GM12892 (cell line): Measurements from ENCODE around the gene TCAIM.
"Not testable (repeated sequence)": the region's sequence is repeated elsewhere in the genome, so short reads cannot be mapped to it uniquely, and the experiment has no call there.

ENCODE experiments used
- DNase-seq: peaks from one replicate; pipeline ENCODE4 v3.0.0; 2011; ENCODE audit not compliant: insufficient read length
- FAIRE-seq: peaks from 2 replicates; lab custom pipeline; 2011; peaks lifted over from hg19 to GRCh38; lab: Jason Lieb, UNC
- POLR2A ChIP-seq: IDR thresholded peaks from 2 replicates; pipeline ENCODE4 v1.6.1; 2011; ENCODE audit warnings: low read depth, low read length, control low read depth
- POLR2AphosphoS5 ChIP-seq: IDR thresholded peaks from 2 replicates; pipeline ENCODE4 v1.6.1; 2011; ENCODE audit warnings: low read depth, low read length, control low read depth
- TAF1 ChIP-seq: IDR thresholded peaks from 2 replicates; pipeline ENCODE4 v1.6.1; 2011; ENCODE audit warnings: low read depth, mild to moderate bottlenecking, control low read depth, low read length, borderline replicate concordance

Gene TCAIM

DNA sequence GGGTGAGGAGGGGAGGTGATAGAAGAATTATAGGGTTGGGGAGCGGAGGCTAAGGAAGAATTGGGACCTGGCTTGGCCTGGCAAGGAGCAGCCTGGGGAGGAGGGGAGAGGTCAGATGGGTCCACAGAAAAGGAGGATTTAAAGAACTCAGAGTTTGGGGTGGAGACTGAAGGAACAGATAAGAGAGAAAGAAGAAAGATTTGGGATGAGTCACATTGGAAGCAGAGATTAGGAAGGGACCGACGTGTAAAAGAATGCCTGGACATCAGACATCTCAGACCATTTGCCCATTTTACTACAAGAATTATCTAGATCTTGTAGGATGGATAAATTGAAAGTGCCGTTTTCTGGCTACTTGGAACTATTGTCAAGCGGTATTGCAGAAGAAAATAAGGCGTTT is 10.4 kb downstream of the TCAIM start:
- TF ChIP-seq POLR2AphosphoS5: no peak
- no peak for TF ChIP-seq POLR2A
- TF ChIP-seq TAF1: no peak
- FAIRE-seq (no peak), DNase-seq (no peak)

DNA sequence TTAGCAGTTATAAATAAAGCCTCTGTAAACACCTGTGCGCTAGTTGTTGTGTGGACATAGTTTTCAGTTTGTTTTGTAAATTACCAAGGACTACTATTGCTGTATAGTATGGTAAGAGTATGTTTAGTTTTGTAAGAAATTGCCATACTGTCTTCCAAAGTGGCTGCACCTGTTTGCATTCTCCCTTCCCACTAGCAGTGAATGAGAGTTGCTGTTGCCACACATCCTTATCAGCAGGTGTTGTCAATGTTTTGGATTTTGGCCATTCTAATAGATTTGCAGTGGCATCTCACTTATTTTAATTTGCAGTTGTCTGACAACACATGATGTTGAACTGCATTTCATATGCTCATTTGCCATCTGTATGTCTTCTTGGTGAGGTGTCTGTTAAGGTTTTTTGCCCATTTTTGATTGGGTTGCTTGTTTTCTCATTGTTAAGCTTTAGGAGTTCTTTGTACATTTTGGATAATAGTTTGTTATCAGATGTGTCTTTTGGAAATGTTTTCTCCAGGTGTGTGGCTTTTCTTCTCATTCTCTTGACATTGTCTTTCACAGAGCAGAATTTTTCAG is 14.9 kb downstream of the TCAIM start:
- no peak for TF ChIP-seq POLR2A
- TF ChIP-seq TAF1: no peak
- TF ChIP-seq POLR2AphosphoS5: no peak
- FAIRE-seq (no peak), DNase-seq (no peak)

DNA sequence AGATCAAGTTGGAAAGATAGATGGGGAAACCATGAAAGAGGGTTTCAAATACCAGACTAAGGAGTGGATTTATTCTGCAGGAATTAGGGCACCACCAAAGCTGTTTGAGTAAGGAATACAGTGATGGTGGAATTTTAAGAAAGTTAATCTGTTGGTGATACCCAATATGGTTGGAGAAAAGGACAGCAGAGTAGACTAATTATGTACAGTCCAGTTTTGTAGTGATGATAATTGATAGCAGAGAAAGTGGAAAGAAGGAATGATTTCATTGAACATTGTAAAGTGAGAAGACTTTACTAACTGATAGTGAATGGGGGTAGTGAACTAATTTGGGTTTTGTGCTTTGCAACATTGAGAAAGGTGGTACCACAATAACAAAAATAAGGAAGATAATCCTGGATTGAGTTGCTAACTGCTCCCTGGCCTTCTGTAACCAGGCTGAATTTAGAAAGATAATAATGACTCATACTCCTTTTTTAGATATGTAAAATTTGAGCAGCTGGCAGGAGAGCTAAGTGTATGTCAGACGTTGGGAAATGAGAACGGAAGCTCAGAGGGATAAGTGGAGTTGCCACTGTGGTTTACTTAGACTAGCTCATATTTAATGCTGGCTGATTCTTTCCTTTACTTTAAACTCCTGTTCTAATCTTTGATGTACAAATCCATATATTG is 16.9 kb downstream of the TCAIM start:
- DNase-seq (no peak), FAIRE-seq (no peak)

DNA sequence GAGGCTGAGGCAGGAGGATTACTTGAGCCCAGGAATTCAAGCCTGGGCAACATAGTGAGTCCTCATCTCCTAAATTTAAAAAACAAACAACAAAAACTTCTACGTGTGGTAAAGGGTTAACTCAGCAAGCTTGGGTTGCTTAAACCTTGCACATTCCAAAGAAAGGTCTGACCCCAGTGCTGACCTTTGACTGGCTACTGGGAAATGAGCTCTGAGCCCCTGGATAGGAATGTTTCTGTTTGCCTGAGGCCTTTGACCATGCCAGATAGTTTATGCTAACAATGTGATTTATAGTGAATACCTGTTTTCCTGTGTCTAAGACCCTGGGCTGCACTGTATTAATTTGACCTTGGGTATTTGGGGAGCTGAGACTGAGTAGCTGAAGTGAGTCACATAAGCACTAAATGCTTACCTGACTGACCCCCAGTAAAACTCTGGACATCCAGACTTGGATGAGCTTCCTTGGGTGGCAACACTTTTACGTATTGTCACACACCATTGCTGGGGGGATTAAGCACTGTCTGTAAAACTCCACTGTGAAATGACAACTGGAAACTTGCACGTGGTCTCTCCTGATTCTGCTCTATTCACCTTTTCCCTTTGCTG is 20.7 kb downstream of the TCAIM start:
- no peak for FAIRE-seq
- DNase-seq: no peak
- TF ChIP-seq TAF1: no peak
- no peak for TF ChIP-seq POLR2A
- no peak for TF ChIP-seq POLR2AphosphoS5

More for the DNA sequence above, 16.9 kb downstream of the TCAIM start:
- TF ChIP-seq POLR2AphosphoS5: no peak
- TF ChIP-seq POLR2A: no peak
- TF ChIP-seq TAF1: no peak

DNA sequence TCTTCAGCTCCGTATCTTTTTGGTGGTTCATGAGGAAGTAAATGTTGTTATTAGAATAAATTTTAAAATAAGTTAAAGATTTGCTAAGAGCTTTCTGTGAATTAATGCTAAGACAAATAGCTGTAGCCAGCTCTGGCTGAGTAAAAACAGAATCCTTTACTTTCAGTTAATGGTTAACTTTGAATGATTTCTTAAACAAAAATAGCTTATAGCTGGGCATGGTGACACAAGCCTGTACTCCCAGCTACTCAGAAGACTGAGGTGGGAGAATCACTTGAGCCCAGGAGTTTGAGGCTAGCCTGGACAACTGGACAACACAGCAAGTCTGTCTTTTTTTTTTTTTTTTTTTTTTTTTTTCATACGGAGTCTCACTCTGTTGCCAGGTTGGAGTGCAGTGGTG is 25.0 kb downstream of the TCAIM start:
- no peak for TF ChIP-seq POLR2A
- no peak for TF ChIP-seq POLR2AphosphoS5
- FAIRE-seq (no peak), DNase-seq (no peak)

DNA sequence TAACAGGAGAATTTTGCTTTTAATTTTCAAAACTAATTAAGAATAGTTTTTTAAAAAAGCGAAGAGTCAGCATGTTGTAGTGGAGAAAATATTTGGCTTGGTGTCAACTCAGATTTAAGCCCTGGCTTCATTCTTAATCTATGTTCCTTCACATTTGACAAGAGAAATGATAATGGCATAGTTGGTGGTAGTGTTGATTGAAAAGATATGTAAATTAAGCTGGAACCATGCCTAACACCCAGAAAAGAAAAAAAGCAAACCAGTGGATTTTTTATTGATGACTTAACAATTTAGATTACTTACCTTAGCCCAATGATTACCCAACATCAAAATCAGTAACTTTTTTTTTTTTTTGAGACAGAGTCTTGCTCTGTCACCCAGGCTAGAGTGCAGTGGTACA is 27.4 kb downstream of the TCAIM start:
- TF ChIP-seq POLR2AphosphoS5: no peak
- no peak for TF ChIP-seq POLR2A
- TF ChIP-seq TAF1: no peak
- DNase-seq: no peak
- FAIRE-seq: no peak

DNA sequence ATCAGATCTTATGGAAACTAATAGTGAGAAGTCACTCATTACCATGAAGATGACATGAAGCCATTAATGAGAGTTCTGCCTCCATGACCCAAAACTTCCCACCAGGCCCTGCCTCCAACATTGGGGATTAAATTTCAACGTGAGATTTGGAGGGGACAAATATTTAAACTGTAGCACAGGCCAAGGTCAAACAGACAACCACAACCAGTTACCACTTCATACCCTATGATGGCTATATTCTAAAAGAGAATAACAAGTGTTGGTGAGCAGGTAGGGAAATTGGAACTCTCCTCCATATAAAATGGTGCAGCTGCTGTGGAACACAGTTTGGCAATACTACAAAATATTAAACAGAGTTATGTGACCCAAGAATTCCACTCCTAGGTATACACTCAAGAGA is 36.9 kb downstream of the TCAIM start:
- FAIRE-seq (no peak), DNase-seq (no peak)
- TF ChIP-seq POLR2AphosphoS5: no peak
- no peak for TF ChIP-seq TAF1
- TF ChIP-seq POLR2A: no peak

DNA sequence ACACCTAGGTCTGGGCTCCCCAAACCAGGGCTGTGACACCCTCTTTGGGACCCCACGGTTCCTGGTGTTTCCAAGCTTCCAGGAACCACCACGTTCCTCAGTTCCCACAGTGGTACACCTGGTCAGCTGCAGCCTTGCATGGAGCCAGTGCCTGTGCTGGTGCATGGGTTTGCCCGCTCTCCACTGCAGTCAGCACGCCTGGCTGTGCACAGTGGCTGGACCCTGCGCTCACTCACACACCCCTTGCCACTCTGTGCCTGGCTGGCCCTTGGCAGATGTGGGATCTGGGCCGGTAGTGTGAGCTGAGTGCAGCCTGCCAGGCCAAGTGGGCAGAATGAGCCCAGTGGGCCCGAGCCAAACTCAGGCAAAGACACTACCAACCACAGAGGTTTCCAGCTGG is 48.8 kb downstream of the TCAIM start:
- FAIRE-seq: no peak
- TF ChIP-seq TAF1: no peak
- TF ChIP-seq POLR2AphosphoS5: no peak
- no peak for TF ChIP-seq POLR2A
- DNase-seq: no peak

DNA sequence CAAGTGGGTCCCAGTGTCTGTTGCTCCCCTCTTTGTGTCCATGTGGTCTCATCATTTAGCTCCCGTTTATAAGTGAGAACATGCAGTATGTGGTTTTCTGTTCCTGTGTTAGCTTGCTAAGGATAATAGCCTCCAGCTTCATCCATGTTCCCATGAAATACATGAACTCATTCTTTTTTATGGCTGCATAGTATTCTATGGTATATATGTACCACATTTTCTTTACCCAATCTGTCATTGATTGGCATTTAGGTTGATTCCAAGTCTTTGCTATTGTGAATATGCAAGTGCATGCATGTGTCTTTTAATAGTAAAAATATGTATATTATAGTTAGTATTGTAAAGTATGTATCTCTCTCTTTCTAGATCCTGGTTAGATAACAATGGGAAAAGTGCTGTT is 53.9 kb downstream of the TCAIM start:
- TF ChIP-seq TAF1 (no peak), POLR2AphosphoS5 (no peak), POLR2A (no peak)
- DNase-seq (no peak), FAIRE-seq (no peak)

DNA sequence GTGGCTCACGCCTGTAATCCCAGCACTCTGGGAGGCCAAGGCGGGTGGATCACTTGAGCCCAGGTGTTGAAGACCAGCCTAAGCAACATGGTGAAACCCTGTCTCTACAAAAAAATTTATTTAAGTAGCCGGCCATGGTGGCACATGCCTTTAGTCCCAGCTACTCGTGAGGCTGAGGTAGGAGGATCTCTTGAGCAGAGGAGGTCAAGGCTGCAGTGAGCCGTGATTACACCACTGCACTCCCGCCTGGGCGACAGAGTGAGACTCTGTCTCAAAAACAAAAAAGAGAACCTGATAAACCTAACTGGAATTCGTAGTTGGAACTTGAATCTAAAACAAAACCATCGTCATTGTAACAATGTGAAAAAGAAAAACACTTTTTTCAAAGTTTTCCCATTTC is 57.1 kb downstream of the TCAIM start:
- FAIRE-seq (no peak), DNase-seq (no peak)
- TF ChIP-seq POLR2A: no peak

DNA sequence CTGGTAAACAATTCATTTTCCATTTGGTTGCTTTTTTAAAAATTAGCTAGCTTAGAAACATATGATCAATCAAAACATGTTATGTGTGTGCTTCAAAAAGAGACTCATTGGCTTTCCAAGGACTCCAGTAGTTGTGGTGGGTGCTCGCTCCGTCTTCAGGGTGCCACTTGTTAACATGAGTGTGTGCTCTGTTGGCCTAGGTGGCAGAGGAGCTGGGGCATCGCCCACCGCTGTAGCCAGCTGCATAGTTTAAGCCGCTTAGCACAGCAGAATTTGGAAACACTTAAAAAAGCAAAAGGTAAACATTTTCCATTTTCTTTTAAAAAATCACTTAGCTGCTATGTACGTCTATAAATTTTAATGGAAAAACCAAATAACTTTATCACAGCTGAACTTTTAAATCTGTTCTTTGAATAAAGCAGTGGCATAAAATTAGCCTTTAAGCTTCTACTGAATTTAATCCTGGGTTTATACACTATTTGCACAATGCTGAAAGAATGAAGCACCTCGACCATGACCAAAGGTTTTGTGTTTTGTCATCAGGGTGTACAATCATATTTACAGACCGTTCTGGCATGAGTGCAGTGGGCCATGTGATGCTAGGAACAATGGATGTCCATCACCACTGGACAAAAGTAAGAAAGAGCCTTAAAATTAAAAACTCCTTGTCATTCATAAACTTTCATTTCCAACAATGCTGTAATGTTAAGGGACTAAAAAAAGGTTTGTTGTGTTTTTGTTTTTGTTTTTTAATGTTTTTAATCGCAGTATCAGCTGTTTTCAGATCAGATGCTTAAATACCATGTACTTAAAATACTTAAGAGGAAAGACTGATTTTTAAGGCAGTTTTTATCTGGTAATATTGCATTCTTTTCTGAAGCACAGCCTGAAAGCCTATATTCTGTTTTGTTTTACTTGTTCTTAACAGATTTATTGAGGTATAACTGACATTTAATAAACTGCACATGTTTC is 57.9 kb downstream of the TCAIM start:
- no peak for DNase-seq

DNA sequence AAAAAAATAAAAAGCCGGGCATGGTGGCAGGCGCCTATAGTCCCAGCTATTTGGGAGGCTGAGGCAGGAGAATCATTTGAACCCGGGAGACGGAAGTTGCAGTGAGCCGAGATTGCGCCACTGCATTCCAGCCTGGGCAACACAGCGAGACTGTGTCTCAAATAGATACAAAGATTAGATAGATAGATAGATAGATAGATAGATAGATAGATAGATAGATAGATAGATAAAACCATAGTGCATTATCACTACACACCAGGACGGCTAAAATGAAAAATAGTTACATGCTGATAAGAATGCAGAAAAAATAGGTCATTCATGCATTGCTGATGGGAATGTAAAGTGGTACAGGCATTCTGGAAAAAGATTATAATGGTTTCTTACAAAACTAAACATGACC is 59.7 kb downstream of the TCAIM start:
- DNase-seq, FAIRE-seq: not testable (repeated sequence)

More for the DNA sequence above, 57.9 kb downstream of the TCAIM start:
- TF ChIP-seq TAF1: no peak
- FAIRE-seq: no peak
